ENCODE results near the gene PLA2G5. TPM values are rescaled to one million over a fixed set of nuclear protein-coding genes. Genes with fewer than 3 reads are reported as not detected.
"Not testable (repeated sequence)": the region's sequence is repeated elsewhere in the genome, so short reads cannot be mapped to it uniquely, and the experiment has no call there.

Gene PLA2G5
- total and polyA plus RNA-seq, 2 of the 13 experiments (the other 11 are each of a cell fraction or from before 2014, with no cell fraction given), result not detected

DNA sequence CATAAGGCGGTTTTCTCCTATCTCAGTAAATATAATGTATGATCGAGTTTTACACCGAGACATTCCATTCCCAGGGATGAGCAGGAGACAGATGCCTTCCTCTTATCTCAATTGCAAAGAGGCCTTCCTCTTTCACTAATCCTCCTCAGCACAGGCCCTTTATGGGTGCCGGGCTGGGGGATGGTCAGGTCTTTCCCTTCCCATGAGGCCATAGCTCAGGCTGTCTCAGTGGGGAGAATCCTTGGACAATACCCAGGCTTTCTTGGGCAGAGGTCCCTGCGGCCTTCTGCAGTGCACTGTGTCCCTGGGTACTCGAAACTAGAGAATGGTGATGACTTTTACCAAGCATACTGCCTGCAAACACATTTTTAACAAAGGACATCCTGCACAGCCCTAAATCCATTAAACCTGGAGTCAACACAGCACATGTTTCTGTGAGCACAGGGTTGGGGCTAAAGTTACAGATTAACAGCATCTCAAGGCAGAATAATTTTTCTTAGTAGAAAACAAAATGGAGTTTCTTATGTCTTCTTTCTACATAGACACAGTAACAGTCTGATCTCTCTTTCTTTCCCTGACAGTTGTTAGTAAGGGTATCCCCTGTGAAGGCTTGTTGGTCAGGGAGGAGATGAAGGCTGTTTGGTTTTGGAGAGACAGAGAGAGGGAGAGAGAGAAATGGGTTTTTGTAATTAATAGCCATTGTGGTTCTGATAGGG, 39.4 kb upstream of the PLA2G5 start:
- not testable (repeated sequence) for H2AFZ ChIP-seq (ENCODE audit: low read length)

GRCh38 chr1:20031161-20031560, 38.8 kb upstream of the PLA2G5 start:
- Histone ChIP-seq H3K79me2 (ENCODE audit: insufficient read depth, low read length) (no peaks in the 10 kb centered on the region), H2AFZ (ENCODE audit: low read length) (no peak overlapping the region), H3K4me3 (replicated peaks in 1 of 3; ENCODE audit: insufficient read depth in 1 of 3, low read depth in 2 of 3, low read length in 3 of 3) (no peak overlapping the region), H3K27me3 (ENCODE audit: control insufficient read depth in 1 of 2, insufficient read depth in 2 of 2, low read length in 2 of 2) (peaks cover 0 to 32% of the 10 kb centered on the region in 2 experiments; a peak in 4 of 5 replicates), H3K36me3 (replicated peaks in 1 of 2; ENCODE audit: control insufficient read depth in 1 of 2, insufficient read depth in 2 of 2, low read length in 2 of 2) (no peaks in the 10 kb centered on the region), H4K20me1 (ENCODE audit: insufficient read depth, low read length) (no peaks in the 10 kb centered on the region), H3K27ac (ENCODE audit: extremely low read length, insufficient read depth, low read length) (no peak overlapping the region), H3K9me3 (ENCODE audit: low read length) (no peaks in the 10 kb centered on the region), H3K4me2 (ENCODE audit: low read depth, low read length) (no peak overlapping the region), H3K4me1 (ENCODE audit: insufficient read depth, low read length) (no peaks in the 10 kb centered on the region), H3K9ac (ENCODE audit: insufficient read depth, low read depth, low read length) (no peak overlapping the region)
- no TSS peak for BruUV-seq (replicated peaks)
- ATAC-seq, result no peak
- 51% methylated on average over 5 of the region's 5 CpGs for WGBS (ENCODE audit: low lambda C conversion rate)
- no peak for FAIRE-seq
- intact Hi-C loops (cut with micrococcal nuclease; ENCODE audit: unreplicated experiment) (no loop called here), in situ Hi-C loops (cut with HindIII; ENCODE audit: extremely low pct_ligation_motif_present, low pct_unique_long_range_greater_than_20kb) (no loop called here)
- no peak for DNase-seq (ENCODE audit: low spot score)
- TF ChIP-seq NCOA2 (CRISPR knock-in tag; IDR thresholded peaks at IDR 0.05) (no peak), ZNF350 (CRISPR knock-in tag; IDR thresholded peaks at IDR 0.05; ENCODE audit: borderline replicate concordance, low read depth) (no peak)
- TF ChIP-seq, protein P1, sequence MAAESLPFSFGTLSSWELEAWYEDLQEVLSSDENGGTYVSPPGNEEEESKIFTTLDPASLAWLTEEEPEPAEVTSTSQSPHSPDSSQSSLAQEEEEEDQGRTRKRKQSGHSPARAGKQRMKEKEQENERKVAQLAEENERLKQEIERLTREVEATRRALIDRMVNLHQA (CRISPR knock-in tag; IDR thresholded peaks at IDR 0.05), result no peak
- POLR2A ChIA-PET, result no interaction called here
- CTCF ChIA-PET (ENCODE audit: low intra/inter-chr PET ratio, low total read pairs), result no interaction called here

More for the DNA sequence above, 39.4 kb upstream of the PLA2G5 start:
- peaks cover 0 to 32% of the 10 kb centered on the region in 2 experiments; a peak in 4 of 5 replicates for H3K27me3 ChIP-seq (ENCODE audit: control insufficient read depth in 1 of 2, insufficient read depth in 2 of 2, low read length in 2 of 2)
- BruUV-seq (replicated peaks); H3K27ac ChIP-seq (ENCODE audit: extremely low read length, insufficient read depth, low read length); H3K4me2 ChIP-seq (ENCODE audit: low read depth, low read length); H4K20me1 ChIP-seq (ENCODE audit: insufficient read depth, low read length); H3K79me2 ChIP-seq (ENCODE audit: insufficient read depth, low read length); POLR2A ChIA-PET; CTCF ChIA-PET (ENCODE audit: low intra/inter-chr PET ratio, low total read pairs); FAIRE-seq; in situ Hi-C loops (cut with HindIII; ENCODE audit: extremely low pct_ligation_motif_present, low pct_unique_long_range_greater_than_20kb); H3K9me3 ChIP-seq (ENCODE audit: low read length); DNase-seq (ENCODE audit: low spot score); H3K4me3 ChIP-seq (replicated peaks in 1 of 3; ENCODE audit: insufficient read depth in 1 of 3, low read depth in 2 of 3, low read length in 3 of 3); H3K36me3 ChIP-seq (replicated peaks in 1 of 2; ENCODE audit: control insufficient read depth in 1 of 2, insufficient read depth in 2 of 2, low read length in 2 of 2); H3K4me1 ChIP-seq (ENCODE audit: insufficient read depth, low read length); intact Hi-C loops (cut with micrococcal nuclease; ENCODE audit: unreplicated experiment); H3K9ac ChIP-seq (ENCODE audit: insufficient read depth, low read depth, low read length); ATAC-seq: not testable (repeated sequence)
- 39% methylated on average over 5 of the region's 6 CpGs for WGBS (ENCODE audit: low lambda C conversion rate)
